OCI-LY7 (cell line): ENCODE measurements around the gene MTMR2. TPM values are rescaled to one million over a fixed set of nuclear protein-coding genes. Genes with fewer than 3 reads are reported as not detected.
A peak's percentile ranks its signal among the peaks of the same experiment; 100 is the strongest.

ENCODE experiments used
- BruUV-seq: library from RNA; stranded (reverse); fragments of 400-500 nt; replicated peaks from 2 replicates; lab custom pipeline; 2021; lab: Mats Ljungman, UMichigan
- CTCF ChIA-PET: fragments of 300-600 bp; sonication (Branson Sonifier 250); formaldehyde crosslinking; loops from one replicate; lab custom pipeline; 2022; ENCODE audit warnings: antibody characterized with exemption; ENCODE audit not compliant: unreplicated experiment; lab: Charles Lee
- POLR2A ChIA-PET: fragments of 300-600 bp; sonication (Branson Sonifier 250); formaldehyde crosslinking; loops from one replicate; lab custom pipeline; 2022; ENCODE audit warnings: antibody characterized with exemption; lab: Charles Lee
- DNase-seq: peaks from one replicate; pipeline ENCODE4 v3.0.0-alpha.2; 2015; ENCODE audit warnings: low spot score
- H2AFZ ChIP-seq: fragments of 200-600 bp; sonication (generic), shearing (Covaris generic); 2 replicates; pipeline ENCODE4 v1.6.1; 2014; ENCODE audit warnings: mild to moderate bottlenecking, antibody characterized with exemption, low read length, moderate library complexity
- H3K27ac ChIP-seq: fragments of 200-600 bp; sonication (generic); 2 replicates; pipeline ENCODE4 v1.5.1; 2014; ENCODE audit warnings: mixed run types, low read depth, mild to moderate bottlenecking, moderate library complexity, low read length, inconsistent platforms; ENCODE audit not compliant: poor library complexity, severe bottlenecking
- H3K36me3 ChIP-seq: fragments of 200-600 bp; sonication (generic); 2 replicates; pipeline ENCODE4 v1.6.1; 2014; ENCODE audit warnings: mild to moderate bottlenecking, antibody characterized with exemption, low read length, moderate library complexity, mixed read lengths; ENCODE audit not compliant: insufficient read depth
- H3K4me1 ChIP-seq: fragments of 200-600 bp; sonication (generic); 2 replicates; pipeline ENCODE4 v1.5.1; 2014; ENCODE audit warnings: mild to moderate bottlenecking, low read length; ENCODE audit not compliant: insufficient read depth, poor library complexity, severe bottlenecking
- H3K4me2 ChIP-seq: fragments of 200-600 bp; sonication (generic); 2 replicates; pipeline ENCODE4 v1.6.1; 2014; ENCODE audit warnings: mild to moderate bottlenecking, low read length
- H3K4me3 ChIP-seq: fragments of 200-600 bp; sonication (generic); 2 replicates; pipeline ENCODE4 v1.5.1; 2014; ENCODE audit warnings: mild to moderate bottlenecking, low read depth, low read length; ENCODE audit not compliant: poor library complexity, severe bottlenecking
- H3K79me2 ChIP-seq: fragments of 200-600 bp; sonication (generic); 2 replicates; pipeline ENCODE4 v1.6.1; 2016; ENCODE audit warnings: low read depth, mild to moderate bottlenecking, low read length, moderate library complexity, mixed read lengths; ENCODE audit not compliant: insufficient read depth
- H3K9me2 ChIP-seq: fragments of 200-600 bp; sonication (generic); 2 replicates; pipeline ENCODE4 v1.6.1; 2016; ENCODE audit warnings: mild to moderate bottlenecking, low read length, mixed read lengths; ENCODE audit not compliant: insufficient read depth
- H3K9me3 ChIP-seq: fragments of 200-600 bp; sonication (generic); 2 replicates; pipeline ENCODE4 v1.6.1; 2014; ENCODE audit warnings: mild to moderate bottlenecking, mixed run types, low read length, mixed read lengths
- H4K20me1 ChIP-seq: fragments of 200-600 bp; sonication (generic); 2 replicates; pipeline ENCODE4 v1.6.1; 2014; ENCODE audit warnings: mild to moderate bottlenecking, antibody characterized with exemption, low read length, moderate library complexity, mixed read lengths; ENCODE audit not compliant: insufficient read depth
- EZH2phosphoT487 ChIP-seq: fragments of 200-600 bp; sonication (generic); IDR thresholded peaks from 2 replicates; pipeline ENCODE4 v1.6.1; 2018; ENCODE audit warnings: low read depth, borderline replicate concordance, mild to moderate bottlenecking, mixed run types, antibody characterized with exemption, low read length, moderate library complexity, mixed read lengths
- intact Hi-C: fragments of 100-400 bp; cut with micrococcal nuclease; formaldehyde crosslinking; loops from one replicate; pipeline ENCODE4 v1.10.0; 2022; ENCODE audit not compliant: unreplicated experiment
- total RNA-seq, 2 experiments: library from RNA; depleted of rRNA in 1 of 2; stranded (reverse); fragments of >200 nt in 1 of 2; shearing (Covaris generic) in 1 of 2; gene quantifications; 2 replicates each; pipeline ENCODE4 v1.2.3, GENCODE V29; 2014 to 2022
- TF ChIP-seq, protein P1 (sequence below): fragments of 200-600 bp; sonication (generic); conservative IDR thresholded peaks from 2 replicates; pipeline ENCODE4 v1.5.1; 2014; ENCODE audit warnings: mild to moderate bottlenecking, antibody characterized with exemption, low read length, moderate library complexity, mixed read lengths

Gene MTMR2
- total RNA-seq, 2 experiments from 2014 or later, result 0.79 to 13.0 TPM

GRCh38 chr11:95968585-95968984, 44.7 kb upstream of the MTMR2 start:
- intact Hi-C loops, result no loop called here
- DNase-seq, result peak; percentile 4

DNA sequence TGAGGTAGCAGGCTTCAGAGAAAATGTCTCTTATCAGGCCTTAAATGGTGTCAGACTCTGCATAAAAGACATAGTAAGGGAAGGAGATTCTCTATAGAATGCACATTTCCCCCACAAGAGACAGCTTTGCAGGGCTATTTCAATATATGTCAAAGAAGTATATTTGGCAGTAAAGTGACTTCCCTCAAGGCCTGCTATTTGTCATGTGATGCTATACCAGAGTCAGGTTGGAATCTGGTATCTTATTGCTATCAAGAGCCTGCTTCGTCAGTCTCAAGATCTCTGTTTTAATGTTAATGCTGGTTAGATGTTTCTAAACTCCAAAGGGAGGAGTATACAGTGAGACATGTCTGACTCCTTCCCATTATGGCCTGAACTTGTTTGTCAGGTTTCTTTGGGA, 40.4 kb upstream of the MTMR2 start:
- Histone ChIP-seq H3K4me3 (no peak overlapping the region), H3K79me2 (no peaks in the 10 kb centered on the region), H3K9me2 (0 out of 2 replicates have a peak, but pooled peaks cover 7% of the 10 kb centered on the region), H3K4me1 (no peaks in the 10 kb centered on the region), H3K4me2 (no peak overlapping the region), H2AFZ (no peak overlapping the region), H3K36me3 (no peaks in the 10 kb centered on the region), H3K9me3 (no peaks in the 10 kb centered on the region), H3K27ac (no peak overlapping the region), H4K20me1 (no peaks in the 10 kb centered on the region)
- DNase-seq, result no peak
- intact Hi-C loops, result no loop called here
- ChIA-PET CTCF (no interaction called here), POLR2A (interaction anchor here (0.9 kb wide), 1 partner anchor 489 kb away, joined by 3 read pairs; no protein-coding TSS in a partner anchor)
- no peak for TF ChIP-seq EZH2phosphoT487
- TF ChIP-seq, protein P1, sequence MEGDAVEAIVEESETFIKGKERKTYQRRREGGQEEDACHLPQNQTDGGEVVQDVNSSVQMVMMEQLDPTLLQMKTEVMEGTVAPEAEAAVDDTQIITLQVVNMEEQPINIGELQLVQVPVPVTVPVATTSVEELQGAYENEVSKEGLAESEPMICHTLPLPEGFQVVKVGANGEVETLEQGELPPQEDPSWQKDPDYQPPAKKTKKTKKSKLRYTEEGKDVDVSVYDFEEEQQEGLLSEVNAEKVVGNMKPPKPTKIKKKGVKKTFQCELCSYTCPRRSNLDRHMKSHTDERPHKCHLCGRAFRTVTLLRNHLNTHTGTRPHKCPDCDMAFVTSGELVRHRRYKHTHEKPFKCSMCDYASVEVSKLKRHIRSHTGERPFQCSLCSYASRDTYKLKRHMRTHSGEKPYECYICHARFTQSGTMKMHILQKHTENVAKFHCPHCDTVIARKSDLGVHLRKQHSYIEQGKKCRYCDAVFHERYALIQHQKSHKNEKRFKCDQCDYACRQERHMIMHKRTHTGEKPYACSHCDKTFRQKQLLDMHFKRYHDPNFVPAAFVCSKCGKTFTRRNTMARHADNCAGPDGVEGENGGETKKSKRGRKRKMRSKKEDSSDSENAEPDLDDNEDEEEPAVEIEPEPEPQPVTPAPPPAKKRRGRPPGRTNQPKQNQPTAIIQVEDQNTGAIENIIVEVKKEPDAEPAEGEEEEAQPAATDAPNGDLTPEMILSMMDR, result no peak
- no TSS peak for BruUV-seq

More at GRCh38 chr11:95968585-95968984, 44.7 kb upstream of the MTMR2 start:
- Histone ChIP-seq H3K36me3 (no peaks in the 10 kb centered on the region), H2AFZ (no peak overlapping the region), H3K9me2 (0 out of 2 replicates have a peak, but pooled peaks cover 7% of the 10 kb centered on the region), H3K79me2 (no peaks in the 10 kb centered on the region), H3K4me3 (no peak overlapping the region), H3K4me2 (no peak overlapping the region), H3K4me1 (no peaks in the 10 kb centered on the region), H4K20me1 (no peaks in the 10 kb centered on the region), H3K27ac (no peak overlapping the region), H3K9me3 (no peaks in the 10 kb centered on the region)
- ChIA-PET CTCF (interaction anchor here (0.7 kb wide), 1 partner anchor 11 kb away, joined by 3 read pairs; no protein-coding TSS in a partner anchor), POLR2A (no interaction called here)
- TF ChIP-seq, protein P1, result peak; percentile 63
- no peak for TF ChIP-seq EZH2phosphoT487
- no TSS peak for BruUV-seq

GRCh38 chr11:95961758-95962157, 37.9 kb upstream of the MTMR2 start:
- Histone ChIP-seq H3K9me2 (0 out of 2 replicates have a peak, but pooled peaks cover 7% of the 10 kb centered on the region), H3K79me2 (no peaks in the 10 kb centered on the region), H3K9me3 (no peaks in the 10 kb centered on the region), H3K27ac (no peak overlapping the region), H3K36me3 (no peaks in the 10 kb centered on the region), H3K4me1 (no peaks in the 10 kb centered on the region), H4K20me1 (no peaks in the 10 kb centered on the region), H2AFZ (no peak overlapping the region), H3K4me2 (no peak overlapping the region), H3K4me3 (no peak overlapping the region)
- no TSS peak for BruUV-seq
- no peak for DNase-seq
- CTCF ChIA-PET, result no interaction called here
- POLR2A ChIA-PET, result no interaction called here
- TF ChIP-seq, protein P1, result no peak
- TF ChIP-seq EZH2phosphoT487, result no peak
- intact Hi-C loops, result no loop called here
